ENCODE data around the gene DNAJC30. TPM values are rescaled to one million over a fixed set of nuclear protein-coding genes. Genes with fewer than 3 reads are reported as not detected.
"Not testable (repeated sequence)": the region's sequence is repeated elsewhere in the genome, so short reads cannot be mapped to it uniquely, and the experiment has no call there.

DNAJC30 gene
- total RNA-seq, 2 donors from 2014 or later: 6.3 to 12.9 TPM

GRCh38 chr7:73723813-73724212 lies 40.6 kb upstream of the DNAJC30 start:
- Histone ChIP-seq H3K4me1 (peaks cover 0 to 12% of the 10 kb centered on the region in 2 donors), H3K9me3 (no peaks in the 10 kb centered on the region), H3K36me3 (no peaks in the 10 kb centered on the region), H3K27me3 (no peaks in the 10 kb centered on the region), H3K27ac (no peak overlapping the region), H3K4me3 (no peak overlapping the region)
- no peak for TF ChIP-seq CTCF (IDR thresholded peaks at IDR 0.05)
- no peak for DNase-seq (ENCODE audit: low spot score)

- H3K4me3 ChIP-seq: no peak overlapping the region
- H3K27me3 ChIP-seq: no peaks in the 10 kb centered on the region
- no peak for TF ChIP-seq CTCF (IDR thresholded peaks at IDR 0.05)
- DNase-seq (ENCODE audit: low spot score): no peak
- H3K27ac ChIP-seq: no peak overlapping the region
- no peaks in the 10 kb centered on the region for H3K9me3 ChIP-seq
- peaks cover 0 to 22% of the 10 kb centered on the region in 2 donors for H3K4me1 ChIP-seq
- H3K36me3 ChIP-seq: no peaks in the 10 kb centered on the region
These were observed 39.5 kb upstream of the DNAJC30 start for GRCh38 chr7:73722785-73723184.

- not testable (repeated sequence) for H3K27me3 ChIP-seq; DNase-seq (ENCODE audit: low spot score); H3K27ac ChIP-seq; H3K36me3 ChIP-seq; H3K4me3 ChIP-seq; H3K9me3 ChIP-seq
- peaks cover 0 to 25% of the 10 kb centered on the region in 2 donors for H3K4me1 ChIP-seq
These were observed 38.9 kb upstream of the DNAJC30 start for GRCh38 chr7:73722182-73722581.

GRCh38 chr7:73721377-73721817 lies 38.1 kb upstream of the DNAJC30 start:
- Histone ChIP-seq H3K4me1 (peaks cover 0 to 30% of the 10 kb centered on the region in 2 donors), H3K27me3 (no peaks in the 10 kb centered on the region), H3K4me3 (no peak overlapping the region), H3K9me3 (no peaks in the 10 kb centered on the region), H3K27ac (peak overlapping the region in 1 of 2 donors; percentile 12), H3K36me3 (no peaks in the 10 kb centered on the region)
- no peak for DNase-seq (ENCODE audit: low spot score)
- TF ChIP-seq CTCF (IDR thresholded peaks at IDR 0.05): no peak

- not testable (repeated sequence) for H3K27me3 ChIP-seq; H3K9me3 ChIP-seq; H3K4me3 ChIP-seq; H3K27ac ChIP-seq; H3K36me3 ChIP-seq; DNase-seq (ENCODE audit: low spot score)
- peaks cover 0 to 32% of the 10 kb centered on the region in 2 donors for H3K4me1 ChIP-seq
These were observed 37.2 kb upstream of the DNAJC30 start for GRCh38 chr7:73720443-73720842.

GRCh38 chr7:73719806-73720169 lies 36.5 kb upstream of the DNAJC30 start:
- H3K27me3 ChIP-seq: no peaks in the 10 kb centered on the region
- no peaks in the 10 kb centered on the region for H3K36me3 ChIP-seq
- H3K27ac ChIP-seq: no peak overlapping the region
- H3K4me1 ChIP-seq: peaks cover 0 to 32% of the 10 kb centered on the region in 2 donors
- H3K9me3 ChIP-seq: no peaks in the 10 kb centered on the region
- no peak for TF ChIP-seq CTCF (IDR thresholded peaks at IDR 0.05)
- DNase-seq (ENCODE audit: low spot score): no peak
- H3K4me3 ChIP-seq: peak overlapping the region; percentile 85 to 86

Data from right atrium auricular region (tissue), 2 donors.